Activated CD8-positive, alpha-beta memory T cell treated with anti-CD3 and anti-CD28 coated beads, Interleukin-2, amount 50 U/mL, for 24 hours (primary cell): Measurements from ENCODE around the gene MEGF9.

Source experiments
- DNase-seq: peaks from one replicate; pipeline ENCODE4 v3.0.0-alpha.2; 2020; ENCODE audit errors: extremely low read depth

The MEGF9 gene

GRCh38 chr9:120705174-120705573, 9.1 kb downstream of the MEGF9 start:
- DNase-seq, result no peak

- DNase-seq, result no peak
Observed at GRCh38 chr9:120702075-120702474, 12.2 kb downstream of the MEGF9 start.

GRCh38 chr9:120701248-120701647, 13.0 kb downstream of the MEGF9 start:
- DNase-seq, result no peak

- DNase-seq, result no peak
Observed at GRCh38 chr9:120698766-120699165, 15.5 kb downstream of the MEGF9 start.

- no peak for DNase-seq
Observed at GRCh38 chr9:120697448-120697847, 16.8 kb downstream of the MEGF9 start.

- no peak for DNase-seq
Observed at GRCh38 chr9:120696551-120697230, 17.6 kb downstream of the MEGF9 start.

- DNase-seq, result no peak
Observed at GRCh38 chr9:120694559-120694958, 19.7 kb downstream of the MEGF9 start.

GRCh38 chr9:120693700-120694008, 20.6 kb downstream of the MEGF9 start:
- no peak for DNase-seq

GRCh38 chr9:120692901-120693699, 21.2 kb downstream of the MEGF9 start:
- DNase-seq, result no peak

GRCh38 chr9:120690372-120690771, 23.9 kb downstream of the MEGF9 start:
- DNase-seq, result no peak

GRCh38 chr9:120689860-120690259, 24.4 kb downstream of the MEGF9 start:
- no peak for DNase-seq

- no peak for DNase-seq
Observed at GRCh38 chr9:120688758-120689157, 25.5 kb downstream of the MEGF9 start.

GRCh38 chr9:120683150-120683549, 31.1 kb downstream of the MEGF9 start:
- DNase-seq, result no peak

GRCh38 chr9:120681121-120681520, 33.1 kb downstream of the MEGF9 start:
- DNase-seq, result no peak

- no peak for DNase-seq
Observed at GRCh38 chr9:120680579-120680978, 33.7 kb downstream of the MEGF9 start.

- no peak for DNase-seq
Observed at GRCh38 chr9:120680161-120680560, 34.1 kb downstream of the MEGF9 start.

GRCh38 chr9:120677965-120678364, 36.3 kb downstream of the MEGF9 start:
- no peak for DNase-seq

GRCh38 chr9:120676767-120677402, 37.4 kb downstream of the MEGF9 start:
- DNase-seq, result no peak

GRCh38 chr9:120668399-120668798, 45.9 kb downstream of the MEGF9 start:
- DNase-seq, result no peak

- DNase-seq, result no peak
Observed at GRCh38 chr9:120663950-120664349, 50.3 kb downstream of the MEGF9 start.

GRCh38 chr9:120663380-120663779, 50.9 kb downstream of the MEGF9 start:
- DNase-seq, result no peak

GRCh38 chr9:120662513-120662912, 51.8 kb downstream of the MEGF9 start:
- no peak for DNase-seq

GRCh38 chr9:120659676-120660075, 54.6 kb downstream of the MEGF9 start:
- no peak for DNase-seq
